Activated CD8-positive, alpha-beta T cell treated with anti-CD3 and anti-CD28 coated beads for 36 hours (primary cell): ENCODE data around the gene TMCC1. TPM values are rescaled to one million over a fixed set of nuclear protein-coding genes. Genes with fewer than 3 reads are reported as not detected.
"Not testable (repeated sequence)": the region's sequence is repeated elsewhere in the genome, so short reads cannot be mapped to it uniquely, and the experiment has no call there.

Experiments used
- ATAC-seq: fragments of 200-7000 bp; cut with Tn5 transposase; one replicate; pipeline ENCODE4 v1.10.0; 2021; ENCODE audit warnings: mild to moderate bottlenecking, moderate library complexity
- CTCF ChIA-PET: fragments of 350-600 bp; sonication (Branson Sonifier 250); formaldehyde crosslinking; loops from one replicate; lab custom pipeline; 2021; ENCODE audit warnings: antibody characterized with exemption; lab: Charles Lee
- POLR2A ChIA-PET: fragments of 350-600 bp; sonication (Branson Sonifier 250); formaldehyde crosslinking; loops from one replicate; lab custom pipeline; 2021; ENCODE audit warnings: antibody characterized with exemption; lab: Charles Lee
- DNase-seq: peaks from one replicate; pipeline ENCODE4 v3.0.0-alpha.2; 2020
- H3K27ac Mint-ChIP-seq: one replicate; pipeline ENCODE4 v1.8.0; 2021; ENCODE audit warnings: mild to moderate bottlenecking, mixed read lengths
- H3K27me3 Mint-ChIP-seq: one replicate; pipeline ENCODE4 v1.8.0; 2021; ENCODE audit warnings: mixed read lengths
- H3K36me3 Mint-ChIP-seq: one replicate; pipeline ENCODE4 v1.8.0; 2021; ENCODE audit warnings: low read depth, mixed read lengths
- H3K4me1 Mint-ChIP-seq: one replicate; pipeline ENCODE4 v1.8.0; 2021; ENCODE audit warnings: low read depth, mixed read lengths
- H3K4me3 Mint-ChIP-seq: one replicate; pipeline ENCODE4 v1.8.0; 2021; ENCODE audit warnings: mild to moderate bottlenecking, moderate library complexity, mixed read lengths
- H3K9me3 Mint-ChIP-seq: one replicate; pipeline ENCODE4 v1.8.0; 2021; ENCODE audit warnings: mixed read lengths
- CTCF ChIP-seq: fragments of 200-600 bp; IDR thresholded peaks from one replicate; pipeline ENCODE4 v1.8.0; 2022; ENCODE audit warnings: antibody characterized with exemption, mild to moderate bottlenecking
- intact Hi-C: fragments of 100-400 bp; cut with micrococcal nuclease; formaldehyde crosslinking; loops from one replicate; pipeline ENCODE4 v1.10.0; 2022
- total RNA-seq, 2 experiments: library from RNA; stranded (reverse); gene quantifications; one replicate each; pipeline ENCODE4 v1.2.3, GENCODE V29; 2021

TMCC1 gene
- total RNA-seq, 2 experiments from 2014 or later: 14.1 to 18.0 TPM

- no peak for TF ChIP-seq CTCF
- no peaks in the 10 kb centered on the region for H3K27me3 Mint-ChIP-seq
- H3K27ac Mint-ChIP-seq: no peak overlapping the region
- H3K4me1 Mint-ChIP-seq: peaks cover 37% of the 10 kb centered on the region
- no peaks in the 10 kb centered on the region for H3K9me3 Mint-ChIP-seq
- H3K36me3 Mint-ChIP-seq: peaks cover 35% of the 10 kb centered on the region
- DNase-seq: no peak
- ChIA-PET POLR2A (no interaction called here), CTCF (no interaction called here)
- ATAC-seq: no peak
- intact Hi-C loops: no loop called here
- no peak overlapping the region for H3K4me3 Mint-ChIP-seq
These were observed 35.6 kb downstream of the TMCC1 start for GRCh38 chr3:129857899-129858298.

GRCh38 chr3:129856790-129857189 lies 36.7 kb downstream of the TMCC1 start:
- POLR2A ChIA-PET, DNase-seq, CTCF ChIA-PET, H3K4me3 Mint-ChIP-seq, intact Hi-C loops, H3K27me3 Mint-ChIP-seq, H3K27ac Mint-ChIP-seq, ATAC-seq, H3K9me3 Mint-ChIP-seq: not testable (repeated sequence)
- Mint-ChIP-seq H3K4me1 (peaks cover 28% of the 10 kb centered on the region), H3K36me3 (peaks cover 28% of the 10 kb centered on the region)

GRCh38 chr3:129855832-129856419 lies 37.6 kb downstream of the TMCC1 start:
- DNase-seq (no peak), ATAC-seq (no peak)
- Mint-ChIP-seq H3K4me1 (peaks cover 26% of the 10 kb centered on the region), H3K27me3 (no peaks in the 10 kb centered on the region), H3K27ac (no peak overlapping the region), H3K36me3 (peaks cover 35% of the 10 kb centered on the region), H3K9me3 (no peaks in the 10 kb centered on the region), H3K4me3 (no peak overlapping the region)
- intact Hi-C loops: no loop called here
- CTCF ChIA-PET: no interaction called here
- POLR2A ChIA-PET: no interaction called here
- no peak for TF ChIP-seq CTCF

GRCh38 chr3:129855170-129855831 lies 38.2 kb downstream of the TMCC1 start:
- CTCF ChIA-PET: interaction anchor here (1.3 kb wide), 1 partner anchor 29 kb away, joined by 3 read pairs; no protein-coding TSS in a partner anchor
- Mint-ChIP-seq H3K27me3 (no peaks in the 10 kb centered on the region), H3K27ac (no peak overlapping the region), H3K36me3 (peaks cover 38% of the 10 kb centered on the region), H3K9me3 (no peaks in the 10 kb centered on the region), H3K4me1 (peaks cover 24% of the 10 kb centered on the region), H3K4me3 (no peak overlapping the region)
- no peak for ATAC-seq
- POLR2A ChIA-PET: no interaction called here
- no peak for DNase-seq
- TF ChIP-seq CTCF: no peak
- intact Hi-C loops: no loop called here

- H3K27ac Mint-ChIP-seq: no peak overlapping the region
- no peak for ATAC-seq
- peaks cover 24% of the 10 kb centered on the region for H3K4me1 Mint-ChIP-seq
- H3K27me3 Mint-ChIP-seq: no peaks in the 10 kb centered on the region
- H3K36me3 Mint-ChIP-seq: peaks cover 37% of the 10 kb centered on the region
- no peaks in the 10 kb centered on the region for H3K9me3 Mint-ChIP-seq
- intact Hi-C loops: no loop called here
- ChIA-PET POLR2A (no interaction called here), CTCF (interaction anchor here (1.3 kb wide), 1 partner anchor 29 kb away, joined by 3 read pairs; no protein-coding TSS in a partner anchor)
- no peak overlapping the region for H3K4me3 Mint-ChIP-seq
- TF ChIP-seq CTCF: no peak
- DNase-seq: no peak
These were observed 39.1 kb downstream of the TMCC1 start for GRCh38 chr3:129854460-129854859.
